HG03558 (cell line): ENCODE measurements around the gene ERC2.

Experiments used
- ATAC-seq: cut with Tn5 transposase; IDR thresholded peaks from one replicate; pipeline ENCODE4 v1.9.1; 2021; ENCODE audit warnings: moderate number of reproducible peaks; ENCODE audit not compliant: unreplicated experiment; ENCODE audit errors: extremely low read depth

Gene ERC2

GRCh38 chr3:55746808-55747413, 721.4 kb downstream of the ERC2 start:
- ATAC-seq = no peak

- no peak for ATAC-seq
Observed at GRCh38 chr3:55742832-55743136, 725.5 kb downstream of the ERC2 start.

- no peak for ATAC-seq
Observed at GRCh38 chr3:55742022-55742831, 726.0 kb downstream of the ERC2 start.

- ATAC-seq = no peak
Observed at GRCh38 chr3:55737186-55737585, 731.1 kb downstream of the ERC2 start.

- ATAC-seq = no peak
Observed at GRCh38 chr3:55735976-55736375, 732.3 kb downstream of the ERC2 start.

GRCh38 chr3:55731741-55732140, 736.5 kb downstream of the ERC2 start:
- no peak for ATAC-seq

GRCh38 chr3:55729546-55729945, 738.7 kb downstream of the ERC2 start:
- no peak for ATAC-seq

- no peak for ATAC-seq
Observed at GRCh38 chr3:55728461-55729100, 739.7 kb downstream of the ERC2 start.

GRCh38 chr3:55726501-55726775, 741.8 kb downstream of the ERC2 start:
- ATAC-seq = no peak

GRCh38 chr3:55725681-55726500, 742.4 kb downstream of the ERC2 start:
- no peak for ATAC-seq

- ATAC-seq = peak; percentile 74
Observed at GRCh38 chr3:55724821-55725220, 743.4 kb downstream of the ERC2 start.

- no peak for ATAC-seq
Observed at GRCh38 chr3:55724407-55724784, 743.9 kb downstream of the ERC2 start.

GRCh38 chr3:55723653-55724406, 744.4 kb downstream of the ERC2 start:
- no peak for ATAC-seq

- no peak for ATAC-seq
Observed at GRCh38 chr3:55721716-55722484, 746.4 kb downstream of the ERC2 start.

- ATAC-seq = no peak
Observed at GRCh38 chr3:55720614-55721013, 747.7 kb downstream of the ERC2 start.

- ATAC-seq = no peak
Observed at GRCh38 chr3:55719508-55719907, 748.8 kb downstream of the ERC2 start.

- ATAC-seq = no peak
Observed at GRCh38 chr3:55719006-55719405, 749.3 kb downstream of the ERC2 start.

GRCh38 chr3:55718521-55718921, 749.7 kb downstream of the ERC2 start:
- ATAC-seq = no peak

GRCh38 chr3:55718074-55718473, 750.2 kb downstream of the ERC2 start:
- no peak for ATAC-seq

GRCh38 chr3:55717481-55717880, 750.8 kb downstream of the ERC2 start:
- no peak for ATAC-seq
